K562 (cell line): ENCODE measurements around the gene FBXL12. TPM values are rescaled to one million over a fixed set of nuclear protein-coding genes. Genes with fewer than 3 reads are reported as not detected.

Experiments used
- ARID2 ChIP-seq: fragments of 450-650 bp; IDR thresholded peaks from 2 replicates; pipeline ENCODE4 v1.6.1; 2017; ENCODE audit warnings: antibody characterized with exemption, mild to moderate bottlenecking
- BRD9 ChIP-seq: fragments of 450-650 bp; IDR thresholded peaks from 2 replicates; pipeline ENCODE4 v1.6.1; 2018; ENCODE audit warnings: low read depth; ENCODE audit not compliant: partially characterized antibody
- C11orf30 ChIP-seq: fragments of 450-650 bp; IDR thresholded peaks from 2 replicates; pipeline ENCODE4 v1.6.1; 2016; ENCODE audit warnings: low read depth, mild to moderate bottlenecking
- CEBPG ChIP-seq, 3 experiments: fragments of 200-800 bp in 1 of 3; sonication (Bioruptor generic) in 1 of 3; sonication (generic) in 1 of 3; formaldehyde crosslinking in 1 of 3; IDR thresholded peaks in 2 of 3; conservative IDR thresholded peaks in 1 of 3; 2 replicates each; pipeline versions ENCODE4 v1.6.1 to v1.8.0; 2016 to 2022; ENCODE audit warnings: missing compliant biosample characterization in 2 of 3, missing genetic modification characterization in 2 of 3, mild to moderate bottlenecking in 1 of 3, missing genetic modification reagents in 1 of 3
- CLOCK ChIP-seq: fragments of 250-450 bp; sonication (Bioruptor Pico); IDR thresholded peaks from 2 replicates; pipeline ENCODE4 v1.4.0; 2020; ENCODE audit warnings: mild to moderate bottlenecking, moderate library complexity, borderline replicate concordance
- COPS2 ChIP-seq: fragments of 450-650 bp; conservative IDR thresholded peaks from 2 replicates; pipeline ENCODE4 v1.6.1; 2016; ENCODE audit warnings: mild to moderate bottlenecking, moderate library complexity
- HDAC1 ChIP-seq, 2 experiments: fragments of 450-650 bp; IDR thresholded peaks; 2 replicates each; pipeline ENCODE4 v1.6.1; 2016 to 2017; ENCODE audit warnings: inconsistent platforms in 1 of 2, mild to moderate bottlenecking in 1 of 2, moderate library complexity in 1 of 2
- KHSRP ChIP-seq: fragments of 450-650 bp; IDR thresholded peaks from 2 replicates; pipeline ENCODE4 v1.6.1; 2017
- ZBTB17 ChIP-seq: fragments of 450-650 bp; formaldehyde crosslinking; IDR thresholded peaks from 2 replicates; pipeline ENCODE4 v1.4.0; 2020; ENCODE audit warnings: mild to moderate bottlenecking
- ZBTB43 ChIP-seq: sonication (generic); formaldehyde crosslinking; IDR thresholded peaks from 2 replicates; pipeline ENCODE4 v1.8.0; 2023; ENCODE audit warnings: mild to moderate bottlenecking, missing genetic modification reagents
- polyA plus RNA-seq, 8 experiments: library from polyadenylated mRNA; depleted of rRNA in 4 of 8; stranded (reverse) in 5 of 8; unstranded in 3 of 8; fragments of >200 nt; fragmentation: Nextera tagmentation in 2 of 8; fragmentation: Illumina TruSeq in 1 of 8; extraction: Ambion mirVana in 2 of 8; extraction: Trizol in 1 of 8; gene quantifications; 2 replicates each; pipeline versions ENCODE4 v1.2.1 to v1.2.3, GENCODE V29; 2011 to 2014; ENCODE audit warnings: inconsistent platforms in 1 of 8, missing spikeins in 1 of 8
- total RNA-seq, 7 experiments: library from RNA; depleted of rRNA in 6 of 7; stranded (reverse); fragments of >200 nt in 6 of 7; fragmentation: Illumina TruSeq in 2 of 7; extraction: Trizol in 2 of 7; gene quantifications; 2 replicates each; pipeline versions ENCODE4 v1.2.1 to v1.2.3, GENCODE V29; 2011 to 2021; ENCODE audit warnings: low replicate concordance in 1 of 7
- TF ChIP-seq, protein P1 (sequence below): fragments of 200-600 bp; sonication (generic); IDR thresholded peaks from one replicate; pipeline ENCODE4 v1.6.1; 2012; ENCODE audit warnings: mild to moderate bottlenecking, low read depth, low read length, inconsistent platforms

The FBXL12 gene
- total and polyA plus RNA-seq, 9 of the 15 experiments (the other 6 are each of a cell fraction or from before 2014, with no cell fraction given), result 2.7 to 40.5 (median 26.5) TPM

DNA sequence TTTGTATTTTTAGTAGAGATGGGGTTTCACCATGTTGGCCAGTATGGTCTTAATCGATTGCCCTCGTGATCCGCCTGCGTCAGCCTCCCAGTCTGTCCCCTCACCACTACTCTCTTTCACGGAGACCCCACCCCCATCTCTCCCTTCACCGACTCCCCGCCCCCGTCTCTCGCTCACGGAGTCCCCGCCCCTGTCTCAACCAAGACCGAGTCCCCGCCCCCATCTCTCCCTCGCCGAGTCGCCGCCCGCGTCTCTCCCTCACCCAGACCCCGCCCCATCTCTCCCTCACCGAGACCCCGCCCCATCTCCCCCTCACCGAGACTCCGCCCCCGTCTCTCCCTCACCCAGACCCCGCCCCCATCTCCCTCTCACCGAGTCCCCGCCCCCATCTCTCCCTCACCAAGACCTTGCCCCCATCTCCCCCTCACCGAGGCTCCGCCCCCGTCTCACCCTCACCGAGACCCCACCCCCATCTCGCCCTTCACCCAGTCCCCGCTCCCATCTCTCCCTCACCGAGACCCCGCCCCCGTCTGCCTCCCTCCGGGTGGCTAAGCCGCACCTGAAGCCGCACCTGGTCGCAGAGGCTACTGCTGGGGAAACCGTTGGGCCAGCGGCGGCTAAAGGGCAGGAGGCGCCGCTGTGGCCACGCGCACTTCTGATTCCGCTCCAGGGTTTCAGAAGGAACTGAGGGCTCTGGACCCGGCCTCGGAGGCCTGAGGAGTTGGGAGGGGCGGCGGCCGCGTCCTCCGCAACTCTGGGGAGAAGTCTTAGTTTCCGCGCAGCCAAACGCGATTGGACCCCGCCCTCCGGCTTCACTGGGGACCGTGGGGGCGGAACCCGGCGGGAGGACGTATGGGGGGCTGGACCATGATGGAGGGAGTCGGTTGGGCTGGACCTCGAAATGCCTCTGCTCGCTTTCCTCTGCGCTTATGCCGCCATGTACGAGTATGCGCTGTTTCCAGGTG is 33.2 kb downstream of the FBXL12 start (continued):
- TF ChIP-seq, protein P1, sequence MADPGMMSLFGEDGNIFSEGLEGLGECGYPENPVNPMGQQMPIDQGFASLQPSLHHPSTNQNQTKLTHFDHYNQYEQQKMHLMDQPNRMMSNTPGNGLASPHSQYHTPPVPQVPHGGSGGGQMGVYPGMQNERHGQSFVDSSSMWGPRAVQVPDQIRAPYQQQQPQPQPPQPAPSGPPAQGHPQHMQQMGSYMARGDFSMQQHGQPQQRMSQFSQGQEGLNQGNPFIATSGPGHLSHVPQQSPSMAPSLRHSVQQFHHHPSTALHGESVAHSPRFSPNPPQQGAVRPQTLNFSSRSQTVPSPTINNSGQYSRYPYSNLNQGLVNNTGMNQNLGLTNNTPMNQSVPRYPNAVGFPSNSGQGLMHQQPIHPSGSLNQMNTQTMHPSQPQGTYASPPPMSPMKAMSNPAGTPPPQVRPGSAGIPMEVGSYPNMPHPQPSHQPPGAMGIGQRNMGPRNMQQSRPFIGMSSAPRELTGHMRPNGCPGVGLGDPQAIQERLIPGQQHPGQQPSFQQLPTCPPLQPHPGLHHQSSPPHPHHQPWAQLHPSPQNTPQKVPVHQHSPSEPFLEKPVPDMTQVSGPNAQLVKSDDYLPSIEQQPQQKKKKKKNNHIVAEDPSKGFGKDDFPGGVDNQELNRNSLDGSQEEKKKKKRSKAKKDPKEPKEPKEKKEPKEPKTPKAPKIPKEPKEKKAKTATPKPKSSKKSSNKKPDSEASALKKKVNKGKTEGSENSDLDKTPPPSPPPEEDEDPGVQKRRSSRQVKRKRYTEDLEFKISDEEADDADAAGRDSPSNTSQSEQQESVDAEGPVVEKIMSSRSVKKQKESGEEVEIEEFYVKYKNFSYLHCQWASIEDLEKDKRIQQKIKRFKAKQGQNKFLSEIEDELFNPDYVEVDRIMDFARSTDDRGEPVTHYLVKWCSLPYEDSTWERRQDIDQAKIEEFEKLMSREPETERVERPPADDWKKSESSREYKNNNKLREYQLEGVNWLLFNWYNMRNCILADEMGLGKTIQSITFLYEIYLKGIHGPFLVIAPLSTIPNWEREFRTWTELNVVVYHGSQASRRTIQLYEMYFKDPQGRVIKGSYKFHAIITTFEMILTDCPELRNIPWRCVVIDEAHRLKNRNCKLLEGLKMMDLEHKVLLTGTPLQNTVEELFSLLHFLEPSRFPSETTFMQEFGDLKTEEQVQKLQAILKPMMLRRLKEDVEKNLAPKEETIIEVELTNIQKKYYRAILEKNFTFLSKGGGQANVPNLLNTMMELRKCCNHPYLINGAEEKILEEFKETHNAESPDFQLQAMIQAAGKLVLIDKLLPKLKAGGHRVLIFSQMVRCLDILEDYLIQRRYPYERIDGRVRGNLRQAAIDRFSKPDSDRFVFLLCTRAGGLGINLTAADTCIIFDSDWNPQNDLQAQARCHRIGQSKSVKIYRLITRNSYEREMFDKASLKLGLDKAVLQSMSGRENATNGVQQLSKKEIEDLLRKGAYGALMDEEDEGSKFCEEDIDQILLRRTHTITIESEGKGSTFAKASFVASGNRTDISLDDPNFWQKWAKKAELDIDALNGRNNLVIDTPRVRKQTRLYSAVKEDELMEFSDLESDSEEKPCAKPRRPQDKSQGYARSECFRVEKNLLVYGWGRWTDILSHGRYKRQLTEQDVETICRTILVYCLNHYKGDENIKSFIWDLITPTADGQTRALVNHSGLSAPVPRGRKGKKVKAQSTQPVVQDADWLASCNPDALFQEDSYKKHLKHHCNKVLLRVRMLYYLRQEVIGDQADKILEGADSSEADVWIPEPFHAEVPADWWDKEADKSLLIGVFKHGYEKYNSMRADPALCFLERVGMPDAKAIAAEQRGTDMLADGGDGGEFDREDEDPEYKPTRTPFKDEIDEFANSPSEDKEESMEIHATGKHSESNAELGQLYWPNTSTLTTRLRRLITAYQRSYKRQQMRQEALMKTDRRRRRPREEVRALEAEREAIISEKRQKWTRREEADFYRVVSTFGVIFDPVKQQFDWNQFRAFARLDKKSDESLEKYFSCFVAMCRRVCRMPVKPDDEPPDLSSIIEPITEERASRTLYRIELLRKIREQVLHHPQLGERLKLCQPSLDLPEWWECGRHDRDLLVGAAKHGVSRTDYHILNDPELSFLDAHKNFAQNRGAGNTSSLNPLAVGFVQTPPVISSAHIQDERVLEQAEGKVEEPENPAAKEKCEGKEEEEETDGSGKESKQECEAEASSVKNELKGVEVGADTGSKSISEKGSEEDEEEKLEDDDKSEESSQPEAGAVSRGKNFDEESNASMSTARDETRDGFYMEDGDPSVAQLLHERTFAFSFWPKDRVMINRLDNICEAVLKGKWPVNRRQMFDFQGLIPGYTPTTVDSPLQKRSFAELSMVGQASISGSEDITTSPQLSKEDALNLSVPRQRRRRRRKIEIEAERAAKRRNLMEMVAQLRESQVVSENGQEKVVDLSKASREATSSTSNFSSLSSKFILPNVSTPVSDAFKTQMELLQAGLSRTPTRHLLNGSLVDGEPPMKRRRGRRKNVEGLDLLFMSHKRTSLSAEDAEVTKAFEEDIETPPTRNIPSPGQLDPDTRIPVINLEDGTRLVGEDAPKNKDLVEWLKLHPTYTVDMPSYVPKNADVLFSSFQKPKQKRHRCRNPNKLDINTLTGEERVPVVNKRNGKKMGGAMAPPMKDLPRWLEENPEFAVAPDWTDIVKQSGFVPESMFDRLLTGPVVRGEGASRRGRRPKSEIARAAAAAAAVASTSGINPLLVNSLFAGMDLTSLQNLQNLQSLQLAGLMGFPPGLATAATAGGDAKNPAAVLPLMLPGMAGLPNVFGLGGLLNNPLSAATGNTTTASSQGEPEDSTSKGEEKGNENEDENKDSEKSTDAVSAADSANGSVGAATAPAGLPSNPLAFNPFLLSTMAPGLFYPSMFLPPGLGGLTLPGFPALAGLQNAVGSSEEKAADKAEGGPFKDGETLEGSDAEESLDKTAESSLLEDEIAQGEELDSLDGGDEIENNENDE, result no peak
- TF ChIP-seq ZBTB43 (CRISPR knock-in tag), result no peak
- no peak for TF ChIP-seq COPS2
- peak in 1 of 2 experiments; percentile 91; a peak in 2 of 4 replicates for TF ChIP-seq HDAC1 (IDR thresholded peaks at IDR 0.05)
- no peak for TF ChIP-seq CEBPG (CRISPR knock-in tag; IDR thresholded peaks at IDR 0.05)
- no peak for TF ChIP-seq CEBPG (tag; conservative IDR thresholded peaks at IDR 0.05 in 1 of 2, IDR thresholded peaks at IDR 0.05 in 1 of 2)
- no peak for TF ChIP-seq C11orf30
- no peak for TF ChIP-seq KHSRP
- TF ChIP-seq BRD9, result peak; percentile 60
- no peak for TF ChIP-seq CLOCK (CRISPR knock-in tag)
- no peak for TF ChIP-seq ARID2
- peak; percentile 28; the same call in 1 of the 2 replicates for TF ChIP-seq ZBTB17 (CRISPR knock-in tag)
